22Rv1 (cell line): Measurements from ENCODE around the gene SHISA8.
"Not testable (repeated sequence)": the region's sequence is repeated elsewhere in the genome, so short reads cannot be mapped to it uniquely, and the experiment has no call there.

Experiments
- H3K27ac ChIP-seq: fragments of 450-650 bp; 2 replicates; pipeline ENCODE4 v1.5.1; 2017
- CTCF ChIP-seq: fragments of 450-650 bp; IDR thresholded peaks from 2 replicates; pipeline ENCODE4 v1.5.1; 2017; ENCODE audit warnings: mild to moderate bottlenecking
- ZFX ChIP-seq: fragments of 450-650 bp; IDR thresholded peaks from 2 replicates; pipeline ENCODE4 v1.6.1; 2017; ENCODE audit warnings: antibody characterized with exemption, borderline replicate concordance

SHISA8 gene

GRCh38 chr22:41873391-41873790, 41.5 kb downstream of the SHISA8 start:
- H3K27ac ChIP-seq: no peak overlapping the region

GRCh38 chr22:41870786-41871185, 44.1 kb downstream of the SHISA8 start:
- H3K27ac ChIP-seq: no peak overlapping the region

More at GRCh38 chr22:41873391-41873790, 41.5 kb downstream of the SHISA8 start:
- TF ChIP-seq CTCF (no peak), ZFX (no peak)

GRCh38 chr22:41870081-41870480, 44.8 kb downstream of the SHISA8 start:
- not testable (repeated sequence) for H3K27ac ChIP-seq

More at GRCh38 chr22:41870786-41871185, 44.1 kb downstream of the SHISA8 start:
- TF ChIP-seq ZFX: no peak
- TF ChIP-seq CTCF: no peak

- TF ChIP-seq ZFX: no peak
- TF ChIP-seq CTCF: no peak
- no peak overlapping the region for H3K27ac ChIP-seq
These were observed 46.3 kb downstream of the SHISA8 start for GRCh38 chr22:41868556-41868955.

GRCh38 chr22:41863472-41863871, 51.4 kb downstream of the SHISA8 start:
- H3K27ac ChIP-seq: peak overlapping the region; percentile 10; the same call in 1 of the 2 replicates
- TF ChIP-seq ZFX (no peak), CTCF (no peak)

GRCh38 chr22:41862530-41863266, 52.2 kb downstream of the SHISA8 start:
- H3K27ac ChIP-seq: peak overlapping the region; percentile 10; the same call in 1 of the 2 replicates
- TF ChIP-seq CTCF (no peak), ZFX (no peak)

GRCh38 chr22:41862160-41862529, 52.7 kb downstream of the SHISA8 start:
- no peak for TF ChIP-seq ZFX
- TF ChIP-seq CTCF: no peak
- peak overlapping the region; percentile 10; the same call in 1 of the 2 replicates for H3K27ac ChIP-seq
